Large intestine (tissue), 3 donors: ENCODE data around the gene ELFN1. TPM values are rescaled to one million over a fixed set of nuclear protein-coding genes. Genes with fewer than 3 reads are reported as not detected.

ENCODE experiments used
- DNase-seq, 2 donors: peaks; one replicate each; pipeline versions ENCODE4 v3.0.0 to v3.0.0-alpha.2; 2013
- H3K27ac ChIP-seq: one replicate; pipeline ENCODE4 v1.5.1; 2013; ENCODE audit warnings: low read length
- H3K27me3 ChIP-seq: 2 replicates; pipeline ENCODE4 v1.6.1; 2013; ENCODE audit warnings: low read length; ENCODE audit not compliant: control insufficient read depth, insufficient read depth
- H3K36me3 ChIP-seq: 2 replicates; pipeline ENCODE4 v1.6.1; 2013; ENCODE audit warnings: low read length; ENCODE audit not compliant: control insufficient read depth, insufficient read depth
- H3K4me1 ChIP-seq: one replicate; pipeline ENCODE4 v1.6.1; 2013; ENCODE audit warnings: low read length; ENCODE audit not compliant: control insufficient read depth, insufficient read depth
- H3K4me3 ChIP-seq: one replicate; pipeline ENCODE4 v1.5.1; 2013; ENCODE audit warnings: low read length
- H3K9me3 ChIP-seq: one replicate; pipeline ENCODE4 v1.6.1; 2013; ENCODE audit warnings: mild to moderate bottlenecking, low read depth, low read length, moderate library complexity; ENCODE audit not compliant: control insufficient read depth
- WGBS: methylation state at CpG from one replicate; pipeline ENCODE4 v1.1.5; 2013; ENCODE audit warnings: low lambda C conversion rate; ENCODE audit not compliant: insufficient coverage; 5-methylcytosine and 5-hydroxymethylcytosine counted together
- polyA plus RNA-seq: library from polyadenylated mRNA; unstranded; fragments of 120-200 nt; gene quantifications from one replicate; pipeline ENCODE4 v1.2.1, GENCODE V29; 2013

Gene ELFN1
- polyA plus RNA-seq, 1 donor: 2.3 TPM

GRCh38 chr7:1704811-1705738 lies 35.0 kb downstream of the ELFN1 start:
- WGBS: no CpG with 5 or more reads among the region's 26 CpGs
- Histone ChIP-seq H3K27ac (no peak overlapping the region), H3K9me3 (no peaks in the 10 kb centered on the region), H3K4me1 (no peaks in the 10 kb centered on the region), H3K4me3 (no peak overlapping the region), H3K27me3 (no peaks in the 10 kb centered on the region), H3K36me3 (no peaks in the 10 kb centered on the region)
- DNase-seq: no peak

GRCh38 chr7:1705856-1706255 lies 35.8 kb downstream of the ELFN1 start:
- no peak for DNase-seq
- Histone ChIP-seq H3K36me3 (no peaks in the 10 kb centered on the region), H3K27ac (no peak overlapping the region), H3K27me3 (no peaks in the 10 kb centered on the region), H3K9me3 (no peaks in the 10 kb centered on the region), H3K4me1 (no peaks in the 10 kb centered on the region), H3K4me3 (no peak overlapping the region)
- no CpG with 5 or more reads among the region's 13 CpGs for WGBS

- Histone ChIP-seq H3K27ac (no peak overlapping the region), H3K9me3 (no peaks in the 10 kb centered on the region), H3K36me3 (no peaks in the 10 kb centered on the region), H3K4me1 (no peaks in the 10 kb centered on the region), H3K4me3 (no peak overlapping the region), H3K27me3 (no peaks in the 10 kb centered on the region)
- no CpG with 5 or more reads among the region's 5 CpGs for WGBS
- DNase-seq: no peak
These were observed 36.3 kb downstream of the ELFN1 start for GRCh38 chr7:1706381-1706720.

GRCh38 chr7:1706721-1707613 lies 36.9 kb downstream of the ELFN1 start:
- H3K36me3 ChIP-seq: no peaks in the 10 kb centered on the region
- DNase-seq: no peak

GRCh38 chr7:1707756-1708595 lies 37.9 kb downstream of the ELFN1 start:
- H3K27ac ChIP-seq: no peak overlapping the region
- DNase-seq: no peak
- H3K4me3 ChIP-seq: no peak overlapping the region
- no peaks in the 10 kb centered on the region for H3K9me3 ChIP-seq
- H3K36me3 ChIP-seq: no peaks in the 10 kb centered on the region
- no peaks in the 10 kb centered on the region for H3K27me3 ChIP-seq
- H3K4me1 ChIP-seq: no peaks in the 10 kb centered on the region
- no CpG with 5 or more reads among the region's 17 CpGs for WGBS

More at GRCh38 chr7:1706721-1707613, 36.9 kb downstream of the ELFN1 start:
- Histone ChIP-seq H3K27me3 (no peaks in the 10 kb centered on the region), H3K9me3 (no peaks in the 10 kb centered on the region), H3K4me3 (no peak overlapping the region), H3K4me1 (no peaks in the 10 kb centered on the region), H3K27ac (no peak overlapping the region)
- WGBS: no CpG with 5 or more reads among the region's 33 CpGs

GRCh38 chr7:1708596-1709251 lies 38.6 kb downstream of the ELFN1 start:
- DNase-seq: no peak
- H3K27ac ChIP-seq: no peak overlapping the region
- H3K4me1 ChIP-seq: no peaks in the 10 kb centered on the region
- whole genome bisulfite sequencing: 80% methylated on average over 1 of the region's 17 CpGs
- no peak overlapping the region for H3K4me3 ChIP-seq
- H3K36me3 ChIP-seq: no peaks in the 10 kb centered on the region
- peaks cover 4% of the 10 kb centered on the region for H3K27me3 ChIP-seq
- H3K9me3 ChIP-seq: no peaks in the 10 kb centered on the region

- Histone ChIP-seq H3K9me3 (no peaks in the 10 kb centered on the region), H3K36me3 (no peaks in the 10 kb centered on the region), H3K4me1 (peaks cover 4% of the 10 kb centered on the region), H3K4me3 (no peak overlapping the region), H3K27me3 (peaks cover 8% of the 10 kb centered on the region), H3K27ac (no peak overlapping the region)
- DNase-seq: no peak
- WGBS: no CpG with 5 or more reads among the region's 10 CpGs
These were observed 39.2 kb downstream of the ELFN1 start for GRCh38 chr7:1709281-1709680.

GRCh38 chr7:1709900-1710299 lies 39.8 kb downstream of the ELFN1 start:
- Histone ChIP-seq H3K4me1 (peaks cover 4% of the 10 kb centered on the region), H3K27me3 (peaks cover 10% of the 10 kb centered on the region), H3K27ac (no peak overlapping the region), H3K4me3 (no peak overlapping the region), H3K9me3 (no peaks in the 10 kb centered on the region), H3K36me3 (no peaks in the 10 kb centered on the region)
- WGBS: no CpG with 5 or more reads among the region's 4 CpGs
- DNase-seq: no peak

- Histone ChIP-seq H3K4me3 (no peak overlapping the region), H3K27me3 (peaks cover 10% of the 10 kb centered on the region), H3K9me3 (no peaks in the 10 kb centered on the region), H3K27ac (no peak overlapping the region), H3K4me1 (peaks cover 4% of the 10 kb centered on the region), H3K36me3 (no peaks in the 10 kb centered on the region)
- no peak for DNase-seq
- WGBS: no CpG with 5 or more reads among the region's 6 CpGs
These were observed 40.9 kb downstream of the ELFN1 start for GRCh38 chr7:1710936-1711335.
